ENCODE results near the gene HCAR2.
"Not testable (repeated sequence)": the region's sequence is repeated elsewhere in the genome, so short reads cannot be mapped to it uniquely, and the experiment has no call there.

Gene HCAR2

GRCh38 chr12:122716658-122717057, 13.5 kb upstream of the HCAR2 start, which contains the start of gene HCAR3:
TSS of gene HCAR3 (minus strand) at chr12:122716811. CDS start at chr12:122716737, 74 bp downstream.
- DNase-seq (ENCODE audit: low read depth) = not testable (repeated sequence)

GRCh38 chr12:122715211-122715610, 12.1 kb upstream of the HCAR2 start:
- not testable (repeated sequence) for DNase-seq (ENCODE audit: low read depth)

- not testable (repeated sequence) for DNase-seq (ENCODE audit: low read depth)
Measured at GRCh38 chr12:122713491-122714188, 10.5 kb upstream of the HCAR2 start.

GRCh38 chr12:122711266-122711665, 8.1 kb upstream of the HCAR2 start:
- not testable (repeated sequence) for DNase-seq (ENCODE audit: low read depth)

- not testable (repeated sequence) for DNase-seq (ENCODE audit: low read depth)
Measured at GRCh38 chr12:122710341-122710740, 7.2 kb upstream of the HCAR2 start.

GRCh38 chr12:122709287-122709686, 6.1 kb upstream of the HCAR2 start:
- DNase-seq (ENCODE audit: low read depth) = not testable (repeated sequence)

GRCh38 chr12:122703841-122704240, 684 bp upstream of the HCAR2 start:
- DNase-seq (ENCODE audit: low read depth) = not testable (repeated sequence)

GRCh38 chr12:122701481-122701880, 1.7 kb downstream of the HCAR2 start:
- not testable (repeated sequence) for DNase-seq (ENCODE audit: low read depth)

- DNase-seq (ENCODE audit: low read depth) = not testable (repeated sequence)
Measured at GRCh38 chr12:122700038-122700710, 3.0 kb downstream of the HCAR2 start.

GRCh38 chr12:122696922-122697321, 6.2 kb downstream of the HCAR2 start:
- DNase-seq (ENCODE audit: low read depth) = not testable (repeated sequence)

- no peak for DNase-seq (ENCODE audit: low read depth)
Measured at GRCh38 chr12:122691566-122691965, 11.6 kb downstream of the HCAR2 start.

GRCh38 chr12:122688291-122688690, 14.9 kb downstream of the HCAR2 start:
- DNase-seq (ENCODE audit: low read depth) = no peak

GRCh38 chr12:122687086-122687485, 16.1 kb downstream of the HCAR2 start:
- no peak for DNase-seq (ENCODE audit: low read depth)

- no peak for DNase-seq (ENCODE audit: low read depth)
Measured at GRCh38 chr12:122686538-122686937, 16.6 kb downstream of the HCAR2 start.

- no peak for DNase-seq (ENCODE audit: low read depth)
Measured at GRCh38 chr12:122684297-122684813, 18.8 kb downstream of the HCAR2 start.

GRCh38 chr12:122681814-122682213, 21.3 kb downstream of the HCAR2 start:
- no peak for DNase-seq (ENCODE audit: low read depth)

- DNase-seq (ENCODE audit: low read depth) = not testable (repeated sequence)
Measured at GRCh38 chr12:122680989-122681388, 22.2 kb downstream of the HCAR2 start.

- not testable (repeated sequence) for DNase-seq (ENCODE audit: low read depth)
Measured at GRCh38 chr12:122676781-122677180, 26.4 kb downstream of the HCAR2 start.

- DNase-seq (ENCODE audit: low read depth) = not testable (repeated sequence)
Measured at GRCh38 chr12:122676015-122676414, 27.1 kb downstream of the HCAR2 start.

GRCh38 chr12:122672515-122672914, 30.6 kb downstream of the HCAR2 start:
- DNase-seq (ENCODE audit: low read depth) = no peak

- DNase-seq (ENCODE audit: low read depth) = no peak
Measured at GRCh38 chr12:122669397-122670070, 33.6 kb downstream of the HCAR2 start.

- no peak for DNase-seq (ENCODE audit: low read depth)
Measured at GRCh38 chr12:122668268-122668667, 34.9 kb downstream of the HCAR2 start.

- DNase-seq (ENCODE audit: low read depth) = no peak
Measured at GRCh38 chr12:122665759-122666158, 37.4 kb downstream of the HCAR2 start.
